Ascending aorta (tissue), 2 donors: ENCODE measurements around the gene NYAP1. TPM values are rescaled to one million over a fixed set of nuclear protein-coding genes. Genes with fewer than 3 reads are reported as not detected.
"Not testable (repeated sequence)": the region's sequence is repeated elsewhere in the genome, so short reads cannot be mapped to it uniquely, and the experiment has no call there.

ENCODE experiments used
- DNase-seq, 2 donors: peaks; one replicate each; pipeline ENCODE4 v3.0.0-alpha.2; 2019; ENCODE audit warnings: low spot score in 2 of 2
- H3K27ac ChIP-seq, 2 donors: fragments of 200-600 bp; sonication (generic); one replicate each; pipeline ENCODE4 v1.5.1; 2016 to 2017; ENCODE audit warnings: mild to moderate bottlenecking in 1 of 2
- H3K27me3 ChIP-seq: fragments of 200-600 bp; sonication (generic); one replicate; pipeline ENCODE4 v1.5.1; 2017
- H3K36me3 ChIP-seq, 2 donors: fragments of 200-600 bp; sonication (generic); one replicate each; pipeline ENCODE4 v1.5.1; 2016
- H3K4me1 ChIP-seq, 2 donors: fragments of 200-600 bp; sonication (generic); one replicate each; pipeline ENCODE4 v1.5.1; 2016 to 2017; ENCODE audit warnings: mild to moderate bottlenecking in 1 of 2
- H3K4me3 ChIP-seq, 2 donors: fragments of 200-600 bp; sonication (generic); one replicate each; pipeline ENCODE4 v1.5.1; 2016 to 2017; ENCODE audit warnings: mild to moderate bottlenecking in 1 of 2
- H3K9me3 ChIP-seq, 2 donors: fragments of 200-600 bp; sonication (generic); one replicate each; pipeline ENCODE4 v1.5.1; 2016
- CTCF ChIP-seq, 3 experiments: fragments of 200-600 bp in 2 of 3; fragments of 450-650 bp in 1 of 3; sonication (generic) in 2 of 3; IDR thresholded peaks; one replicate each; pipeline ENCODE4 v1.5.1; 2016 to 2019; ENCODE audit warnings: antibody characterized with exemption in 3 of 3, mild to moderate bottlenecking in 1 of 3, moderate library complexity in 1 of 3
- intact Hi-C: fragments of 100-400 bp; cut with DNase I; formaldehyde crosslinking; loops from one replicate; pipeline ENCODE4 v1.15.1; 2023
- total RNA-seq: library from RNA; depleted of rRNA; stranded (reverse); fragments of >200 nt; gene quantifications from one replicate; pipeline ENCODE4 v1.1.0, GENCODE V29; 2016

The NYAP1 gene
- total RNA-seq, 1 donor from 2014 or later = 0.96 TPM

DNA sequence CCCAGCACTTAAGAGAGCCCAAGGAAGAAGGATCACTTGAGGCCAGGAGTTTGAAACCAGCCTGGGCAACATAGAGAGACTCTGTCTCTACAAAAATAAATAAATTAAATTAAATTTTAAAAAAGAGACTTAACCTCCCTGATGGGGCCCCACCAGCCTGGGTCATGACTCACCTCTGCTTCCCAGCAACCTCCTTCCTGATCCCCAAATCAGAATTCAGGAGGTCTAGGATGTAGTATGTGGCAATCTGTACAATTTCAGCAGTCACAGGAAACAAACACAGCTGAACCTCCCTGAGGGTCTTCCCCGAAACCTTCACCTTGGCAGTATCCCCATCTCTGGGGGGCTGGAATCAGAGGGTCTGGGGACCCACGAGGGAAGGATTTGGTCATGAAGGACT lies 37.7 kb upstream of the NYAP1 start:
- no peak overlapping the region for H3K4me3 ChIP-seq
- H3K9me3 ChIP-seq = no peaks in the 10 kb centered on the region
- no peak overlapping the region for H3K27ac ChIP-seq
- no peak for DNase-seq
- H3K27me3 ChIP-seq = no peaks in the 10 kb centered on the region
- no peaks in the 10 kb centered on the region for H3K4me1 ChIP-seq
- intact Hi-C loops = no loop called here
- no peak for TF ChIP-seq CTCF (IDR thresholded peaks at IDR 0.05)
- H3K36me3 ChIP-seq = no peaks in the 10 kb centered on the region

DNA sequence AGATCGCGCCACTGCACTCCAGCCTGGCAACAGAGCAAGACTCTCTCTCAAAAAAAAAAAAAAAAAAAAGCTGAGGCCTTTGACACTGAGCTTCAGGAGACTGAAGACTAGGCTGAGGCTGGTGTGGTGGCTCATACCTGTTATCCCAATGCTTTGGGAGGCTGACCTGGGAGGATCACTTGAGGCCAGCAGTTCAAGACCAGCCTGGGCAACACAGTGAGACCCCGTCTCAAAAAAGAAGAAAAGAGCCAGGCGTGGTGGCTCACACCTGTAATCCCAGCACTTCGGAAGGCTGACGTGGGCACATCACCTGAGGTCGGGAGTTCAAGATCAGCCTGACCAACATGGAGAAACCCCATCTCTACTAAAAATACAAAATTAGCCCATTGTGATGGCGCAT lies 36.4 kb upstream of the NYAP1 start:
- H3K27ac ChIP-seq, H3K4me1 ChIP-seq, intact Hi-C loops, H3K9me3 ChIP-seq, H3K36me3 ChIP-seq, H3K27me3 ChIP-seq, DNase-seq, H3K4me3 ChIP-seq: not testable (repeated sequence)

- no peaks in the 10 kb centered on the region for H3K9me3 ChIP-seq
- no peak for DNase-seq
- no peaks in the 10 kb centered on the region for H3K4me1 ChIP-seq
- no peak overlapping the region for H3K4me3 ChIP-seq
- no peaks in the 10 kb centered on the region for H3K36me3 ChIP-seq
- intact Hi-C loops = no loop called here
- no peak overlapping the region for H3K27ac ChIP-seq
- no peak for TF ChIP-seq CTCF (IDR thresholded peaks at IDR 0.05)
- no peaks in the 10 kb centered on the region for H3K27me3 ChIP-seq
Observed at GRCh38 chr7:100449190-100449795, 34.4 kb upstream of the NYAP1 start.

- no peak overlapping the region for H3K4me3 ChIP-seq
- intact Hi-C loops = no loop called here
- H3K27me3 ChIP-seq = no peaks in the 10 kb centered on the region
- no peaks in the 10 kb centered on the region for H3K9me3 ChIP-seq
- DNase-seq = no peak
- no peak for TF ChIP-seq CTCF (IDR thresholded peaks at IDR 0.05)
- no peak overlapping the region for H3K27ac ChIP-seq
- H3K36me3 ChIP-seq = no peaks in the 10 kb centered on the region
- no peaks in the 10 kb centered on the region for H3K4me1 ChIP-seq
Observed at GRCh38 chr7:100452513-100452912, 31.2 kb upstream of the NYAP1 start.

- H3K9me3 ChIP-seq, intact Hi-C loops, H3K36me3 ChIP-seq, H3K27ac ChIP-seq, DNase-seq, H3K4me3 ChIP-seq, H3K4me1 ChIP-seq, H3K27me3 ChIP-seq: not testable (repeated sequence)
Observed at GRCh38 chr7:100453854-100454253, 29.9 kb upstream of the NYAP1 start.

- H3K27ac ChIP-seq = no peak overlapping the region
- H3K4me1 ChIP-seq = no peaks in the 10 kb centered on the region
- intact Hi-C loops = no loop called here
- no peak for TF ChIP-seq CTCF (IDR thresholded peaks at IDR 0.05)
- DNase-seq = no peak
- no peaks in the 10 kb centered on the region for H3K36me3 ChIP-seq
- no peaks in the 10 kb centered on the region for H3K9me3 ChIP-seq
- H3K4me3 ChIP-seq = no peak overlapping the region
- no peaks in the 10 kb centered on the region for H3K27me3 ChIP-seq
Observed at GRCh38 chr7:100455206-100455605, 28.5 kb upstream of the NYAP1 start.

GRCh38 chr7:100456562-100456961 lies 27.2 kb upstream of the NYAP1 start:
- H3K9me3 ChIP-seq = no peaks in the 10 kb centered on the region
- no peak overlapping the region for H3K27ac ChIP-seq
- TF ChIP-seq CTCF (IDR thresholded peaks at IDR 0.05) = no peak
- H3K27me3 ChIP-seq = no peaks in the 10 kb centered on the region
- intact Hi-C loops = no loop called here
- H3K4me3 ChIP-seq = no peak overlapping the region
- DNase-seq = no peak
- no peaks in the 10 kb centered on the region for H3K36me3 ChIP-seq
- H3K4me1 ChIP-seq = no peaks in the 10 kb centered on the region
